AG10803 (cell line): ENCODE measurements around the gene TSSK6.

Source experiments
- DNase-seq: peaks from one replicate; pipeline ENCODE4 v3.0.0; 2010; ENCODE audit warnings: low read depth
- H3K4me3 ChIP-seq: 2 replicates; pipeline ENCODE4 v1.5.1; 2011; ENCODE audit warnings: mild to moderate bottlenecking, low read length, control low read depth
- CTCF ChIP-seq: conservative IDR thresholded peaks from 2 replicates; pipeline ENCODE4 v1.5.1; 2011; ENCODE audit warnings: mild to moderate bottlenecking, low read length, control low read depth, inconsistent platforms

TSSK6 gene

GRCh38 chr19:19485161-19485997, 30.0 kb downstream of the TSSK6 start:
- no peak overlapping the region for H3K4me3 ChIP-seq
- peak; percentile 47 for DNase-seq
- no peak for TF ChIP-seq CTCF

- no peak for TF ChIP-seq CTCF
- no peak for DNase-seq
These were observed 32.3 kb downstream of the TSSK6 start for GRCh38 chr19:19482809-19483596.

GRCh38 chr19:19480688-19481087, 34.7 kb downstream of the TSSK6 start:
- no peak for TF ChIP-seq CTCF
- no peak for DNase-seq
- H3K4me3 ChIP-seq = no peak overlapping the region

More at GRCh38 chr19:19482809-19483596, 32.3 kb downstream of the TSSK6 start:
- H3K4me3 ChIP-seq = no peak overlapping the region

GRCh38 chr19:19477705-19478383, 37.5 kb downstream of the TSSK6 start:
- no peak overlapping the region for H3K4me3 ChIP-seq
- no peak for DNase-seq
- TF ChIP-seq CTCF = no peak

GRCh38 chr19:19475849-19476828, 39.2 kb downstream of the TSSK6 start:
- no peak for DNase-seq
- TF ChIP-seq CTCF = peak; percentile 50
- no peak overlapping the region for H3K4me3 ChIP-seq
